Endothelial cell of umbilical vein (primary cell): Measurements from ENCODE around the gene MAK.

Experiments used
- EZH2 ChIP-seq: IDR thresholded peaks from 2 replicates; pipeline ENCODE4 v1.6.1; 2012; ENCODE audit warnings: borderline replicate concordance, low read depth, mild to moderate bottlenecking, moderate library complexity, low read length, inconsistent platforms; ENCODE audit not compliant: severe bottlenecking
- FOS ChIP-seq: IDR thresholded peaks from 2 replicates; pipeline ENCODE4 v1.6.1; 2011; ENCODE audit warnings: mild to moderate bottlenecking, low read length, moderate library complexity, borderline replicate concordance; ENCODE audit not compliant: insufficient read depth
- GATA2 ChIP-seq: IDR thresholded peaks from 2 replicates; pipeline ENCODE4 v1.7.0; 2011; ENCODE audit warnings: low read depth, mild to moderate bottlenecking, moderate library complexity, mixed read lengths, low read length; ENCODE audit not compliant: insufficient read length, insufficient read depth
- JUN ChIP-seq: IDR thresholded peaks from 2 replicates; pipeline ENCODE4 v1.6.1; 2011; ENCODE audit warnings: borderline replicate concordance, low read depth; ENCODE audit not compliant: insufficient read length, insufficient read depth
- MYC ChIP-seq: IDR thresholded peaks from one replicate; pipeline ENCODE4 v1.6.1; 2011; ENCODE audit warnings: mild to moderate bottlenecking, low read depth, low read length
- POLR2A ChIP-seq: IDR thresholded peaks from 2 replicates; pipeline ENCODE4 v1.6.1; 2012; ENCODE audit warnings: low read depth, mild to moderate bottlenecking, control low read depth, low read length
- POLR2AphosphoS5 ChIP-seq: IDR thresholded peaks from 2 replicates; pipeline ENCODE4 v1.6.1; 2012; ENCODE audit warnings: low read depth, mild to moderate bottlenecking, control low read depth, low read length, moderate library complexity; ENCODE audit not compliant: insufficient read depth
- TF ChIP-seq, protein P1 (sequence below), 2 donors: IDR thresholded peaks; 1 replicate in 1 of 2; 2 replicates in 1 of 2; pipeline ENCODE4 v1.5.1; 2011; ENCODE audit warnings: low read length in 2 of 2, mild to moderate bottlenecking in 2 of 2, moderate library complexity in 2 of 2, control low read depth in 1 of 2, inconsistent platforms in 1 of 2, low read depth in 1 of 2; ENCODE audit not compliant: insufficient read depth in 1 of 2; ENCODE audit errors: extremely low read depth in 1 of 2
- TF ChIP-seq, protein P2 (sequence below): IDR thresholded peaks from 2 replicates; pipeline ENCODE4 v1.6.1; 2011; ENCODE audit not compliant: insufficient read depth, insufficient read length

DNA sequence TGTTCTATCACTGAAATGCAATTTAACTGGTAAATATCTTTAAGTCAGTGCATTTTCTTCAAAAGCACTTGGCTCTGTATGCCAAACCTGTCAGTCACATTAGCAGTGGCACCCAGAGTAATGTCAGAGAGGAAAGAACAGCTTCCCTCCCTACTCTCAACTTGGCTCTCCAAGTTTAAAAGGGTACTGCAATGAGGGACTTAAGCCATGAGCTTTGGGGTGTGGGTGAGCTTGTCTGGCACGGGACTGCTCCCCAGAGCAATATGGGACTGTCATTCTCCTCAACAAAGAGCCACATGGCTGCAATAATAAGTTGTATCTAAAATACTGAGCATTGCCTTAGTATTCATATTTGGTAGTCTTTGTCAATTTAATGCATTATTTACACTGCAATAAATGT, 39.5 kb upstream of the MAK start:
- TF ChIP-seq, protein P1, sequence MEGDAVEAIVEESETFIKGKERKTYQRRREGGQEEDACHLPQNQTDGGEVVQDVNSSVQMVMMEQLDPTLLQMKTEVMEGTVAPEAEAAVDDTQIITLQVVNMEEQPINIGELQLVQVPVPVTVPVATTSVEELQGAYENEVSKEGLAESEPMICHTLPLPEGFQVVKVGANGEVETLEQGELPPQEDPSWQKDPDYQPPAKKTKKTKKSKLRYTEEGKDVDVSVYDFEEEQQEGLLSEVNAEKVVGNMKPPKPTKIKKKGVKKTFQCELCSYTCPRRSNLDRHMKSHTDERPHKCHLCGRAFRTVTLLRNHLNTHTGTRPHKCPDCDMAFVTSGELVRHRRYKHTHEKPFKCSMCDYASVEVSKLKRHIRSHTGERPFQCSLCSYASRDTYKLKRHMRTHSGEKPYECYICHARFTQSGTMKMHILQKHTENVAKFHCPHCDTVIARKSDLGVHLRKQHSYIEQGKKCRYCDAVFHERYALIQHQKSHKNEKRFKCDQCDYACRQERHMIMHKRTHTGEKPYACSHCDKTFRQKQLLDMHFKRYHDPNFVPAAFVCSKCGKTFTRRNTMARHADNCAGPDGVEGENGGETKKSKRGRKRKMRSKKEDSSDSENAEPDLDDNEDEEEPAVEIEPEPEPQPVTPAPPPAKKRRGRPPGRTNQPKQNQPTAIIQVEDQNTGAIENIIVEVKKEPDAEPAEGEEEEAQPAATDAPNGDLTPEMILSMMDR (IDR thresholded peaks at IDR 0.05; ENCODE audit: extremely low read depth in 1 of 2, insufficient read depth in 1 of 2, low read depth in 1 of 2, low read length in 2 of 2), result no peak
- no peak for TF ChIP-seq POLR2A
- TF ChIP-seq JUN, result no peak
- TF ChIP-seq POLR2AphosphoS5, result no peak
- no peak for TF ChIP-seq MYC
- no peak for TF ChIP-seq FOS
- TF ChIP-seq EZH2, result no peak
- TF ChIP-seq, protein P2, sequence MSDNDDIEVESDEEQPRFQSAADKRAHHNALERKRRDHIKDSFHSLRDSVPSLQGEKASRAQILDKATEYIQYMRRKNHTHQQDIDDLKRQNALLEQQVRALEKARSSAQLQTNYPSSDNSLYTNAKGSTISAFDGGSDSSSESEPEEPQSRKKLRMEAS, result no peak
- TF ChIP-seq GATA2, result no peak
